ACC112 (cell line): ENCODE data around the gene ADNP.

Experiments
- H2AFZ ChIP-seq: fragments of 200-600 bp; sonication (generic); one replicate; pipeline ENCODE4 v1.6.0; 2017; ENCODE audit warnings: antibody characterized with exemption, low read length; ENCODE audit not compliant: unreplicated experiment
- H3K27ac ChIP-seq: fragments of 200-600 bp; sonication (generic); 2 replicates; pipeline ENCODE4 v1.5.1; 2014; ENCODE audit warnings: low read depth, mild to moderate bottlenecking, antibody characterized with exemption, low read length, moderate library complexity
- H3K27me3 ChIP-seq: fragments of 200-600 bp; sonication (generic); 2 replicates; pipeline ENCODE4 v1.6.1; 2014; ENCODE audit warnings: mild to moderate bottlenecking, antibody characterized with exemption, low read length, moderate library complexity, mixed read lengths; ENCODE audit not compliant: insufficient read depth
- H3K36me3 ChIP-seq: fragments of 200-600 bp; sonication (generic); 2 replicates; pipeline ENCODE4 v1.6.1; 2016; ENCODE audit warnings: mild to moderate bottlenecking, antibody characterized with exemption, low read length, moderate library complexity, mixed read lengths; ENCODE audit not compliant: insufficient read depth
- H3K4me1 ChIP-seq: fragments of 200-600 bp; sonication (generic); one replicate; pipeline ENCODE4 v1.6.1; 2016; ENCODE audit warnings: low read length, mixed read lengths; ENCODE audit not compliant: insufficient read depth, unreplicated experiment, control insufficient read depth
- H3K4me3 ChIP-seq: fragments of 200-600 bp; sonication (generic); 2 replicates; pipeline ENCODE4 v1.5.1; 2014; ENCODE audit warnings: mild to moderate bottlenecking, low read depth, low read length
- H3K79me2 ChIP-seq: fragments of 200-600 bp; sonication (generic); one replicate; pipeline ENCODE4 v1.6.0; 2016; ENCODE audit warnings: low read length; ENCODE audit not compliant: control insufficient read depth, unreplicated experiment, insufficient read depth

ADNP gene

DNA sequence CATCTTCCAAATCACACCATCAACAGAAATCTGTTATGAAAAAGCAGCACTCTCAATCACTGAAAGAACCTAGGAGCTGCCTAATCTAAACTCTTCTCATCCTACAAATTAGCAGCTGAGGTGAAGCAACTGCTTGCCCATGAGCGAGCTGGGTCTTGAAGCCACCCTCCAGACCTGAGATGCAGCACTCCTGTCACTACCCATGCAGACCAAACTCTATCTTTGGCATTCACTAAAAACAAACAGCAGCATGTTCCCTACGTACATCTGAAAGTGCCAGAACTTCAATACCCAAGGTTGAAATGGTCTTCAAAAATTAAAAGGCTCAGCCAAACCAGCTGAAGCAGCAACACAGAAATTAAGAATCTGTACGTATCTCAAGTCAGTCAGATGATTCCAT is 14.3 kb downstream of the ADNP start:
- Histone ChIP-seq H3K36me3 (no peaks in the 10 kb centered on the region), H3K27ac (peak overlapping the region; percentile 64; the same call in 1 of the 2 replicates), H3K4me3 (no peak overlapping the region), H3K4me1 (peaks cover 74% of the 10 kb centered on the region), H3K79me2 (peaks cover 92% of the 10 kb centered on the region), H3K27me3 (no peaks in the 10 kb centered on the region), H2AFZ (no peak overlapping the region)

DNA sequence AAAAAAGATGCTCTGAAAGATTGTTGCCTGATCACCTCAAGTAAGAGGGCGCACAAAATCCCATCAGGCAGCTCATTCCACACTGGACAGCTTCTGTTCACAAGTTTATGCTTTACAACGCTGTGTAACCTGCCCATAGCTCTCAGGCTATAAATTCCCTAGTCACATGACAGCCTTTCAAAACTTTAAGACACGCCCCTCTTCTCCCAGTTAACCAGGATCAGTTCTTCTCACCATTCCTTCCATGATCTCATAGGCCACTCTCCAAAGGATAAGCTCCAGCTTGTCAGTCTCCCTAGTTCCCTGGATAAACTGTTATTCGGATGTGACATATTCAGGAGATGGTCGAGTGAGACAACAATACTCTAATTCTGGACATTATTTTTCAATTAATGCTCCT is 15.0 kb downstream of the ADNP start:
- H3K36me3 ChIP-seq, result no peaks in the 10 kb centered on the region
- H3K79me2 ChIP-seq, result peaks cover 92% of the 10 kb centered on the region
- H2AFZ ChIP-seq, result no peak overlapping the region
- H3K27ac ChIP-seq, result peak overlapping the region; percentile 64; the same call in 1 of the 2 replicates
- no peaks in the 10 kb centered on the region for H3K27me3 ChIP-seq
- H3K4me3 ChIP-seq, result no peak overlapping the region
- H3K4me1 ChIP-seq, result peaks cover 76% of the 10 kb centered on the region

DNA sequence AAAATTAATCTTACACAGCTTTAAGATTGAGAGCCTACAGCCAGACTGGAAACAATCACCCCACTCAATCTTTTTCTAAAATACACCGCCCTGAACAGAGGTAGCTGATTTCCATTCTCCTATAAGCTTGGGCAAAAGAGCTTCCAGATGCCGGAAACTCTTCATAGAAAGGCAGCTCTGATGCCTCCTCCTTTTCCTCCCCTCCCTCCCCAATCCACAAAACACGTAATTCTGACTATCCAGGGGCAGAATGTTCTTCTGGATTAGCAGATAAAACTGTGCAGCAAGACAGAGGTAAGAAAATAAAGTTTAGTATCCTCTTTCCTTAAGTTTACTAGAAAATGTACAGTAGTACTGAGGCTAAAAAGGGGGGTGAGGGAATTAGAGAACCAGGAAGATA is 15.8 kb downstream of the ADNP start:
- peaks cover 74% of the 10 kb centered on the region for H3K4me1 ChIP-seq
- H3K27me3 ChIP-seq, result no peaks in the 10 kb centered on the region
- peak overlapping the region; percentile 64 for H3K27ac ChIP-seq
- H3K36me3 ChIP-seq, result no peaks in the 10 kb centered on the region
- no peak overlapping the region for H2AFZ ChIP-seq
- peak overlapping the region; percentile 17; the same call in 1 of the 2 replicates for H3K4me3 ChIP-seq
- H3K79me2 ChIP-seq, result peaks cover 92% of the 10 kb centered on the region

DNA sequence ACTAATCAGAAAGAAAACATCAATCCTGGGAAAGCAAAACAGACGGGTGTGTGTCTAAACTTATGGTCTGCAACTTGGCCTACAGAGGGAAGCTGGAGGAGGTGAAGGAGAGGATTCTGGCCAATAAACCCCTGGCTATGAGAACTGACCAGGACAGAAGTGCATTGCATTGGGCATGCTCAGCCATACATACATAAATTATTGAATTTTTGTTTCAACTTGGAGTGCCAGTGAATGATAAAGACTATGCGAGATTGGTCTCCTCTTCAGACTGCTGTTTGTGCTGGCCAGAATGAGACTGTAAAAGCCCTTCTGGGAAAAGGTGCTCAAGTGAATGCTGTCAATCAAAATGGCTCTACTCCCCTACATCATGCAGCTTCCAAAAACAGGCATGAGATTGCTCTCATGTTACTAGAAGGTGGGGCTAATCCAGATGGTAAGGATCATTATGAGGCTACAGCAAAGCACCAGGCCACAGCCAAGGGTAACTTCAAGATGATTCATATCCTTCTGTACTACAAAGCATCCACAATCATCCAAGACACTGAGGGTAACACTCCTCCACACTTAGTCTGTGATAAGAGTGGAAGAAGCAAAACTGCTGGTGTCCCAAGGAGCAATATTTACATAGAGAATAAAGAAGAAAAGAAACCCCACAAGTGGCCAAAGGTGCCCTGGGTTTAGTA is 17.4 kb downstream of the ADNP start:
- peaks cover 65% of the 10 kb centered on the region for H3K4me1 ChIP-seq
- peak overlapping the region; percentile 64 for H3K27ac ChIP-seq
- no peaks in the 10 kb centered on the region for H3K36me3 ChIP-seq

DNA sequence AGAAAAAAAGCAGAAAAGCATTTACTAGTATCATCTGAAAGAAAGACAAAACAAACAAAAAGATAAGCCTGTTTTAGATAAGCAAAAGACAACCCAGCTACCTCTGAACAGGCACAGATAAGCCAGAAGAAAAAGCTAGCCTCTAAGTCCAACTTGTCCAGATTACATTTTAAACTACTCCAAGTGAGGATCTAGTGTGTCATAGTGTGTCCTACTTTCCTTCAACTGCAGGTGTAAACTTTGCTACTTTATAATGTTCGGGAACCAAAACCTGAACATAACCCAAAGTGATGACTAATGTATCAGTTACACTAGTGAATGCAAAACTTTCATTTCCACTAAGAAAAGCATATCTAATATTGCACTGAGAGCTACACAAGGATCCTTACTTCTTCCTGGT is 19.5 kb downstream of the ADNP start:
- Histone ChIP-seq H2AFZ (no peak overlapping the region), H3K4me3 (no peak overlapping the region), H3K27me3 (no peaks in the 10 kb centered on the region), H3K27ac (no peak overlapping the region), H3K36me3 (no peaks in the 10 kb centered on the region), H3K4me1 (peaks cover 45% of the 10 kb centered on the region), H3K79me2 (peaks cover 94% of the 10 kb centered on the region)

More for the DNA sequence above, 17.4 kb downstream of the ADNP start:
- H2AFZ ChIP-seq, result no peak overlapping the region
- no peak overlapping the region for H3K4me3 ChIP-seq
- peaks cover 95% of the 10 kb centered on the region for H3K79me2 ChIP-seq
- no peaks in the 10 kb centered on the region for H3K27me3 ChIP-seq

DNA sequence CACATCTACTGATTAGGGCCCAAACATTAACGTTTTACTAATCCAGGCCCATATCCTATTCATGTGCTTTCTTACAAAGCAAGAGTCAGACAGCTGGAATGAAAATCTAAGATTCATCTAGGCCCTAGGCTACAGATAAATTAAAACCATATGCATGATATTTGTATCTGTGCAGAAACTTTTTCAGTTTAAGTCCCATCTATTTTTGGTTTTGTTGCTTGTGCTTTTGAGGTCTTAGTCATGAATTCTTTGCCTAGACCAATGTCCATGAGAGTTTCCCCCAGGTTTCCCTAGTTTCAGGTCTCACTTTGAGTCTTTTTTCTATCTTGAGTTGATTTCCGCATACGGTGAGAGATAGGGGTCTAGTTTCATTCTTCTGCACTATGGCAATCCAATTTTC is 20.2 kb downstream of the ADNP start:
- Histone ChIP-seq H3K27me3 (no peaks in the 10 kb centered on the region), H2AFZ (no peak overlapping the region), H3K79me2 (peaks cover 94% of the 10 kb centered on the region), H3K4me1 (peaks cover 38% of the 10 kb centered on the region), H3K4me3 (no peak overlapping the region), H3K27ac (no peak overlapping the region), H3K36me3 (no peaks in the 10 kb centered on the region)

DNA sequence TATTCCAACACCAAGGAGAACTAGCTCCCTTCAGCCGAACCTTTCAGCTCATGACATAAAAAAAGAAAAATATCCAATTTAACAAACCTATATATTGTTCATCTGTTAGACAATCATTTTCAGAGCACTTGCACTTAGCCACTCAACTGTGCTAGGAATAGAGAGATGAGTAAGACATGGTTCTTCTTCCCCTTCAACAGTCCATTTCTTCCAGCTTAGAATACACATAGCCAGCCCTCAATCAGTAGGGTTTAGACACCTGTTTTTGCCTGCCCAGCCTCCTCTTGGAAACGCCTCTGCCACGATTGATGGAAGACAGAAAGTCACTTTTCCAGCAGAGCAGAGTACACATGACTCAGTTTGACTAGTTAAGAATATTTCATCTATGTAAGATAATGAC is 21.8 kb downstream of the ADNP start:
- Histone ChIP-seq H3K4me1 (peaks cover 24% of the 10 kb centered on the region), H3K79me2 (peaks cover 96% of the 10 kb centered on the region), H2AFZ (no peak overlapping the region), H3K27me3 (no peaks in the 10 kb centered on the region), H3K27ac (no peak overlapping the region), H3K4me3 (no peak overlapping the region), H3K36me3 (no peaks in the 10 kb centered on the region)

DNA sequence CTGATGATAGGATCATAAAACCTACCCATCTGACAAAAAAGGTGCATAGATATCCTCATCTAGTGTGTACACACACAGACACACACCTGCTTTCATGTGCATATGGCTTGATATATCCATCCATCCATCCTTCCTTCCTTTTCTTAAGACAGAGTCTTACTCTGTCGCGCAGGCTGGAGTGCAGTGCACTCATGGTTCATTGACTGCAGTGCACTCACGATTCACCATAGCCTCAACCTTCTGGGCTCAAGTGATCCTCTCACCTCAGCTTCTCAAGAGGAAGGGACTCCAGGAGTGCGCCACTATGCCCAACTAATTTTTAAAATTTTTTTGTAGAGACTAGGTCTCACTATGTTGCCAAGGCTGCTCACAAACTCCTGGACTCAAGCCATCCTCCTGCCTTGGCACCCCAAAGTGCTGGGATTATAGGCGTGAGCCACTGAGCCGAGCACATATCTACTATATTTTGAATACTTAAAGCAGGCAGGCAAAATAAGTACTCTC is 27.1 kb downstream of the ADNP start:
- peaks cover 82% of the 10 kb centered on the region for H3K79me2 ChIP-seq
- H3K36me3 ChIP-seq, result peaks cover 25% of the 10 kb centered on the region
- H3K4me1 ChIP-seq, result no peaks in the 10 kb centered on the region
- H2AFZ ChIP-seq, result no peak overlapping the region
- no peaks in the 10 kb centered on the region for H3K27me3 ChIP-seq
- H3K4me3 ChIP-seq, result no peak overlapping the region
- H3K27ac ChIP-seq, result no peak overlapping the region

DNA sequence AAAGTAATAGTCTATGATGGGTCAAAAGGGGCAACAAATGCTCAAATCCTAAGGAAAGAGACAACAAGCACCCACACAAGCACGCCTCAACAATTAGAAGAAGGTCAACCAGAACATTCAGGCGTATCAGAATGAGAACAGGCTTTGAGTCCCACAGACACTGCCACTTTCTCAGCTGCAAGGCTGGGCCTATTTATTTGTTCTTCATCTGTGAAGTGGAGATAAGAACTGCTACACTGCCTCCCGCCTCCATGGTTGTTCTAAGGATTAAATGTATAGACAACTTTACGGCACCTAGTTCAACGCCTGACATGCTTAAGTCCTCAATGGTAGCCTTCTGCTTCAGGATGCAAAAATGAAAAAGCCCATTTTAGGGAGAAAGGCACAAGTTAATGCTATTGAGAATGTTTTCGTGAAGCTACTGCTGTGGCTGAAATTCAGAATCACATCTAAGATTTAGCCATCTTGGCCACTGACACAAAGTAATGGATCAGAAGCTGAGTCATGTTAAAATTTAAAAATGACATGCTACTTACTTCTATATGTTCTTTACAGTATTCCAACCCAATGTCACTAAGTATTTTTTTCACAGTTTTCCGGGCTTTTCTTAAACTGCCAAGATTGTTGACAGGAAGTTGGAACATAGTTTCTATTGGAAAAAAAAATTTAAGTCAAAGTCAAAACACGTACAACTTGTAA is 27.7 kb downstream of the ADNP start:
- Histone ChIP-seq H3K4me3 (no peak overlapping the region), H3K4me1 (no peaks in the 10 kb centered on the region), H3K79me2 (peaks cover 76% of the 10 kb centered on the region), H3K27ac (no peak overlapping the region), H2AFZ (no peak overlapping the region), H3K36me3 (peaks cover 25% of the 10 kb centered on the region), H3K27me3 (no peaks in the 10 kb centered on the region)

DNA sequence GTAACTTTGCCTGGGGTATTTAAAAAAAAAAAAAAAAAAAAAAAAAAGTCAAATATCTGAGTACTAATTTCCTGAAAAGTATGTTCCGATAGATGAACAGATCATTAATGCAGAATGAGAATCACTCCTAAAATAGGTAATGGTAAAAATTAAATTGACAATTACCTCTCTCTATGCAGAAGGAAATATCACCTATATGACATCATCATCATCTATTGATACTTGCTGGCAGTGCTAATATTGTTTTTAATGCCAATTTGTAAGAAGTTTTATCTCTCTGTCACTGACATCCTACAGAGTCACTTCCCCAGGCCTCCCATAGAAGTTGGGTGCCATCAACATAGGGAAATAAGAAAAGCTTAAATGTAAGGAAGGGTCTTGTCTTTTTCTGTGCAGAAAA is 29.9 kb downstream of the ADNP start:
- H3K4me1 ChIP-seq, result no peaks in the 10 kb centered on the region
- H3K79me2 ChIP-seq, result peaks cover 59% of the 10 kb centered on the region
- H3K4me3 ChIP-seq, result no peak overlapping the region
- H3K27me3 ChIP-seq, result no peaks in the 10 kb centered on the region
- no peak overlapping the region for H3K27ac ChIP-seq
- H2AFZ ChIP-seq, result no peak overlapping the region
- H3K36me3 ChIP-seq, result peaks cover 37% of the 10 kb centered on the region

DNA sequence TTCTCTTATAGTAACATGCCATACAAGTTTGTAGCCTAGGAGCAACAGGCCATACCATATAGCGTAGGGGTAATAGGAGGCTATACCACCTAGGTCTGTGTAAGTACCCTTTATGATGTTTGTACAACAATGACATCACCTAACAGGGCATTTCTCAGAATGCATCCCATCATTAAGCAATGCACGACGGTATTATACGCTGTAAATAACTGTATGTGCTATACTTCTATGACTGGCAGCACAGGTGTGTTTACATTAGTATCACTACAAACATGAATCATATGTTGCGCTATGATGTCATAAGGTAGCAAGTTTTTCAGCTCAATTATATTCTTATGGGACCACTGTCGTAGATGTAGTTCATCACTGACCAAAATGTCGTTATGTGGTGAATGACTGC is 31.0 kb downstream of the ADNP start:
- no peak overlapping the region for H2AFZ ChIP-seq
- no peaks in the 10 kb centered on the region for H3K27me3 ChIP-seq
- H3K36me3 ChIP-seq, result peaks cover 37% of the 10 kb centered on the region
- no peak overlapping the region for H3K27ac ChIP-seq
- H3K4me3 ChIP-seq, result no peak overlapping the region
- H3K79me2 ChIP-seq, result peaks cover 49% of the 10 kb centered on the region
- no peaks in the 10 kb centered on the region for H3K4me1 ChIP-seq
